Parathyroid adenoma (tissue), 2 donors: ENCODE data around the gene TBC1D5.

ENCODE experiments used
- H2AFZ ChIP-seq: fragments of 300-600 bp; sonication (generic); one replicate; pipeline ENCODE4 v1.7.0; 2017; ENCODE audit warnings: antibody characterized with exemption, mild to moderate bottlenecking
- H3K27ac ChIP-seq: fragments of 300-600 bp; sonication (generic); one replicate; pipeline ENCODE4 v1.7.0; 2017
- H3K27me3 ChIP-seq: fragments of 300-600 bp; sonication (generic); one replicate; pipeline ENCODE4 v1.7.0; 2017; ENCODE audit warnings: low read length; ENCODE audit not compliant: control insufficient read depth, insufficient read depth
- H3K36me3 ChIP-seq: fragments of 300-600 bp; sonication (generic); one replicate; pipeline ENCODE4 v1.7.0; 2017; ENCODE audit warnings: low read length; ENCODE audit not compliant: control insufficient read depth, insufficient read depth
- H3K4me1 ChIP-seq: fragments of 300-600 bp; sonication (generic); one replicate; pipeline ENCODE4 v1.7.0; 2017; ENCODE audit warnings: control low read depth
- H3K4me2 ChIP-seq: fragments of 300-600 bp; sonication (generic); one replicate; pipeline ENCODE4 v1.7.0; 2017; ENCODE audit warnings: low read length
- H3K4me3 ChIP-seq: fragments of 300-600 bp; sonication (generic); one replicate; pipeline ENCODE4 v1.7.0; 2017; ENCODE audit warnings: low read depth, low read length
- H3K79me2 ChIP-seq: fragments of 300-600 bp; sonication (generic); one replicate; pipeline ENCODE4 v1.7.0; 2017; ENCODE audit warnings: control low read depth
- H3K9ac ChIP-seq: fragments of 300-600 bp; sonication (generic); one replicate; pipeline ENCODE4 v1.7.0; 2017; ENCODE audit warnings: mild to moderate bottlenecking
- H3K9me3 ChIP-seq: fragments of 300-600 bp; sonication (generic); one replicate; pipeline ENCODE4 v1.7.0; 2017; ENCODE audit warnings: low read length; ENCODE audit not compliant: control insufficient read depth
- TF ChIP-seq, protein P1 (sequence below): fragments of 300-600 bp; sonication (generic); IDR thresholded peaks from one replicate; pipeline ENCODE4 v1.7.0; 2017; ENCODE audit warnings: antibody characterized with exemption, mild to moderate bottlenecking
- donor health status: primary hyperparathyroidism.

The TBC1D5 gene

GRCh38 chr3:17111586-17111985, 630.8 kb downstream of the TBC1D5 start:
- no peak overlapping the region for H3K4me2 ChIP-seq
- H3K27ac ChIP-seq, result no peak overlapping the region
- no peaks in the 10 kb centered on the region for H3K79me2 ChIP-seq
- no peaks in the 10 kb centered on the region for H3K27me3 ChIP-seq
- TF ChIP-seq, protein P1, sequence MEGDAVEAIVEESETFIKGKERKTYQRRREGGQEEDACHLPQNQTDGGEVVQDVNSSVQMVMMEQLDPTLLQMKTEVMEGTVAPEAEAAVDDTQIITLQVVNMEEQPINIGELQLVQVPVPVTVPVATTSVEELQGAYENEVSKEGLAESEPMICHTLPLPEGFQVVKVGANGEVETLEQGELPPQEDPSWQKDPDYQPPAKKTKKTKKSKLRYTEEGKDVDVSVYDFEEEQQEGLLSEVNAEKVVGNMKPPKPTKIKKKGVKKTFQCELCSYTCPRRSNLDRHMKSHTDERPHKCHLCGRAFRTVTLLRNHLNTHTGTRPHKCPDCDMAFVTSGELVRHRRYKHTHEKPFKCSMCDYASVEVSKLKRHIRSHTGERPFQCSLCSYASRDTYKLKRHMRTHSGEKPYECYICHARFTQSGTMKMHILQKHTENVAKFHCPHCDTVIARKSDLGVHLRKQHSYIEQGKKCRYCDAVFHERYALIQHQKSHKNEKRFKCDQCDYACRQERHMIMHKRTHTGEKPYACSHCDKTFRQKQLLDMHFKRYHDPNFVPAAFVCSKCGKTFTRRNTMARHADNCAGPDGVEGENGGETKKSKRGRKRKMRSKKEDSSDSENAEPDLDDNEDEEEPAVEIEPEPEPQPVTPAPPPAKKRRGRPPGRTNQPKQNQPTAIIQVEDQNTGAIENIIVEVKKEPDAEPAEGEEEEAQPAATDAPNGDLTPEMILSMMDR, result no peak
- no peaks in the 10 kb centered on the region for H3K9me3 ChIP-seq
- no peak overlapping the region for H2AFZ ChIP-seq
- no peak overlapping the region for H3K4me3 ChIP-seq
- H3K9ac ChIP-seq, result no peak overlapping the region
- no peaks in the 10 kb centered on the region for H3K4me1 ChIP-seq
- no peaks in the 10 kb centered on the region for H3K36me3 ChIP-seq

DNA sequence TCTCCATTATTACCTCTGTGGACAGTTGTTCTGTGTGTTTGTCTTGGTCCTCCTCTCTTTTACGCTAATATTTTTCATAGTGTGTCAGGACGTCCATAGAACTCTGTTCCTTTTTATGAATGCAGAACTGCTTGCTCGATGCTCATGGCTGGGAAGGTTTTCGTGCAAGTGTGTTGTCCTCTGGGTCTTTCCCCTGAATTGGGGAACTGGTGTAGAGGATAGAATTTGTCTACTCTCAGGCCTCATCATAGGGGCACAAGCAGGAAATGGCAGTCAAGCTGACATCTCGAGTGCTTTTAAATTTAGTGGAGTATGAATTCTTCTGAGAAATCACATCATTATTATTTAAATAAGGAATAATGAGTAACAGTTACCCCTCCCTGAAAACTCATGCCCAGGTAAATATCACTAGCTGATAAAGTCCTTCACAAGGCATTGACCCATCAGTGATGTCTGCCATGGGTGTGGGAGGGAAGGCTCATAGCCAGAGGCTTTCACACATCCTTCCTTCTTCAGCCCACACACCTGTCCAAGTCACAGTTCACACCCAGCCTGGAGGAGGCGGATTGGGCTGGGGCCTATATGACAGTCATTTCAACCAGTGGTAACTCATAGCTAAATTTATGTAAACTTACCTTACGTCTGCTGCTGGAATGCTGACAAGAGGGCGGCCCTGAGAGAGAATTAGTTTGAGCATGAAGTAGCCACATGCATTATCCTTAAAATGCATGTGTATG, 631.6 kb downstream of the TBC1D5 start:
- Histone ChIP-seq H3K4me2 (no peak overlapping the region), H3K27me3 (no peaks in the 10 kb centered on the region), H3K4me1 (no peaks in the 10 kb centered on the region), H3K36me3 (no peaks in the 10 kb centered on the region), H3K27ac (no peak overlapping the region), H3K4me3 (no peak overlapping the region), H3K9ac (no peak overlapping the region), H3K9me3 (no peaks in the 10 kb centered on the region), H3K79me2 (no peaks in the 10 kb centered on the region), H2AFZ (no peak overlapping the region)
- TF ChIP-seq, protein P1, result no peak
